ENCODE measurements around the gene CTBP1.

The CTBP1 gene

GRCh38 chr4:1283711-1284110 is 34.8 kb upstream of the CTBP1 start:
- Histone ChIP-seq H3K4me1 (ENCODE audit: control insufficient read depth, insufficient read depth, low read length) (no peaks in the 10 kb centered on the region; the same call in 1 of the 2 replicates), H3K27me3 (ENCODE audit: control insufficient read depth, insufficient read depth, low read length) (no peaks in the 10 kb centered on the region), H3K9me3 (ENCODE audit: control insufficient read depth, insufficient read depth, low read length) (peaks cover 2% of the 10 kb centered on the region; the same call in 1 of the 2 replicates), H3K36me3 (ENCODE audit: control insufficient read depth, insufficient read depth, low read length) (no peaks in the 10 kb centered on the region), H3K4me3 (ENCODE audit: low read length) (no peak overlapping the region), H3K27ac (ENCODE audit: low read length) (no peak overlapping the region)
- no peak for DNase-seq (ENCODE audit: low read depth, low spot score)
- no CpG with 5 or more reads among the region's 9 CpGs for WGBS (ENCODE audit: insufficient coverage, insufficient read length)

DNA sequence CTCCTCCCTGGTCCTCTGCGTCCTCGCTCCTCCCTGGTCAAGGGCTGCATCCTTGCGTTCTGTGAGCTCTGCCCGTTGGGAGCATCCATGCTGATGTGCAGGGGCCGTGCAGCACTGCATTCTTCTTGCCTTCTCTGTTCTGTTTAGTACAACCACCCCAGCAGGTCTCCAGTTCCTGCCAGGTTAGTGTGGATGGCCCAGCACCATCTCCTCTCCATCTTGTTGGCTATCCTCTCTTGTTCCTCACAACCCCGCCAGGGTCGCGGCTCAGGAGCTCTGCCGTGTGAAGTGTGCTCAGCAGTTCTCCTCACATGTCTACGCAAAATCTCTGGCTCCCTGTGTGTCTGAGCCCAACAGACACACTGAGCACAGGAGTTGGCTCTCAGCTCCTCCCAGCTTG is 30.3 kb upstream of the CTBP1 start:
- H3K27ac ChIP-seq (ENCODE audit: low read length) = no peak overlapping the region
- no peaks in the 10 kb centered on the region for H3K27me3 ChIP-seq (ENCODE audit: control insufficient read depth, insufficient read depth, low read length)
- no peaks in the 10 kb centered on the region; the same call in 1 of the 2 replicates for H3K4me1 ChIP-seq (ENCODE audit: control insufficient read depth, insufficient read depth, low read length)
- H3K36me3 ChIP-seq (ENCODE audit: control insufficient read depth, insufficient read depth, low read length) = no peaks in the 10 kb centered on the region
- H3K4me3 ChIP-seq (ENCODE audit: low read length) = no peak overlapping the region
- no peak for DNase-seq (ENCODE audit: low read depth, low spot score)
- no CpG with 5 or more reads among the region's 10 CpGs for WGBS (ENCODE audit: insufficient coverage, insufficient read length)
- H3K9me3 ChIP-seq (ENCODE audit: control insufficient read depth, insufficient read depth, low read length) = peaks cover 2% of the 10 kb centered on the region; the same call in 1 of the 2 replicates

DNA sequence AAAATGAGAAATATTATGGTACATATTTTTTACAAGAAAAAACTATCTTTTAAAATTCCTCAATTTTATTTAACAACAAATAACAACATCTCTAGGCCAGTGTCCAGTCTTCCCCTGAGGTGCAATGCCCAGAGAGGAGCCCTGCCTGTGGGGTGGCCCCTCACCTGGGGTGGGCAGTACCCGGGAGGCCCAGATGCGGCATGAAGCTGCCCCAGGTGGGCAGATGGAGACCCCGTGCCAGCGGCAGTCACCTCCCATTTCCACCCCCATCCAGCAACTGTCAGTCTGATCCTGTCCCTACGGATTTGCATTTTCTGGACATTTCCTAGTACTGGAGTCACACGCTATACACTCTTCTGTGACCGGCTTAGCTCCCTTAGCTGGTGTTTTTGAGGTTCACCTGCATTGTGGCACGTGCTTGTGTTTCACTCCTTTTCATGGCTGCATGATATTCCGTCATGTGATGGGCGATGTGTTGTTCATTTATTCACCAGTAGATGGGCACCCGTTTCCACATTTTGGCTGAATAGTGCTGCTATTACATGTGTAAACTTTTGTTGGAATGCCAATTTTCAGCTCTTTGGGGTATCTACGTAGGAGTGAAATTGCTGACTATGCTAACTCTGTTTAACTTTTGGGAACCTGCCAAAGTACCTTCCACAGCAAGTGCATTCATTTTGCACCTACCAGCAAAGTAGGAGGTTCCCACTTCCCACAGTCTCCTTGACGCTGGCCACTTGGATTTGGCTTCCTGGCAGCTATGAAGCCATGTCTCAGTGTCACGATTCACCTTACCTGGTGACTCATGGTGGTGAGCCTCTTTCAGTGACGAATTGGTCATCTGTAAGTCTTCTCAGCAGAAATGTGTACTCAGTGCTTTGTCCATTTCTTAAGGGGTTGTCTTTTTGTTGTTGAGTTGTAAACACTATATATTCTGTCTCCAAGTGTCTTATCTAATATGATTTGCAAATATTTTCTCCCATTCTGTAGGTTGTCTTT is 29.0 kb upstream of the CTBP1 start:
- WGBS (ENCODE audit: insufficient coverage, insufficient read length) = no CpG with 5 or more reads among the region's 15 CpGs
- no peak overlapping the region for H3K4me3 ChIP-seq (ENCODE audit: low read length)
- no peaks in the 10 kb centered on the region; the same call in 1 of the 2 replicates for H3K4me1 ChIP-seq (ENCODE audit: control insufficient read depth, insufficient read depth, low read length)
- H3K27me3 ChIP-seq (ENCODE audit: control insufficient read depth, insufficient read depth, low read length) = no peaks in the 10 kb centered on the region
- no peak overlapping the region for H3K27ac ChIP-seq (ENCODE audit: low read length)
- H3K36me3 ChIP-seq (ENCODE audit: control insufficient read depth, insufficient read depth, low read length) = no peaks in the 10 kb centered on the region
- peaks cover 2% of the 10 kb centered on the region; the same call in 1 of the 2 replicates for H3K9me3 ChIP-seq (ENCODE audit: control insufficient read depth, insufficient read depth, low read length)
- no peak for DNase-seq (ENCODE audit: low read depth, low spot score)

- H3K27ac ChIP-seq (ENCODE audit: low read length) = no peak overlapping the region
- no peaks in the 10 kb centered on the region for H3K36me3 ChIP-seq (ENCODE audit: control insufficient read depth, insufficient read depth, low read length)
- no CpG with 5 or more reads among the region's 2 CpGs for WGBS (ENCODE audit: insufficient coverage, insufficient read length)
- H3K4me3 ChIP-seq (ENCODE audit: low read length) = no peak overlapping the region
- H3K9me3 ChIP-seq (ENCODE audit: control insufficient read depth, insufficient read depth, low read length) = peaks cover 2% of the 10 kb centered on the region; the same call in 1 of the 2 replicates
- H3K4me1 ChIP-seq (ENCODE audit: control insufficient read depth, insufficient read depth, low read length) = no peaks in the 10 kb centered on the region; the same call in 1 of the 2 replicates
- H3K27me3 ChIP-seq (ENCODE audit: control insufficient read depth, insufficient read depth, low read length) = no peaks in the 10 kb centered on the region
- DNase-seq (ENCODE audit: low read depth, low spot score) = no peak
Observed at GRCh38 chr4:1276984-1277383, 28.1 kb upstream of the CTBP1 start.

GRCh38 chr4:1274871-1275270 is 25.9 kb upstream of the CTBP1 start:
- no CpG with 5 or more reads among the region's 9 CpGs for WGBS (ENCODE audit: insufficient coverage, insufficient read length)
- H3K27ac ChIP-seq (ENCODE audit: low read length) = no peak overlapping the region
- no peak for DNase-seq (ENCODE audit: low read depth, low spot score)

GRCh38 chr4:1271686-1272085 is 22.8 kb upstream of the CTBP1 start:
- no peaks in the 10 kb centered on the region for H3K4me1 ChIP-seq (ENCODE audit: control insufficient read depth, insufficient read depth, low read length)
- WGBS (ENCODE audit: insufficient coverage, insufficient read length) = no CpG with 5 or more reads among the region's 5 CpGs
- no peaks in the 10 kb centered on the region for H3K36me3 ChIP-seq (ENCODE audit: control insufficient read depth, insufficient read depth, low read length)
- no peak for DNase-seq (ENCODE audit: low read depth, low spot score)
- H3K4me3 ChIP-seq (ENCODE audit: low read length) = no peak overlapping the region
- H3K27ac ChIP-seq (ENCODE audit: low read length) = no peak overlapping the region
- H3K9me3 ChIP-seq (ENCODE audit: control insufficient read depth, insufficient read depth, low read length) = no peaks in the 10 kb centered on the region
- H3K27me3 ChIP-seq (ENCODE audit: control insufficient read depth, insufficient read depth, low read length) = no peaks in the 10 kb centered on the region

More at GRCh38 chr4:1274871-1275270, 25.9 kb upstream of the CTBP1 start:
- no peaks in the 10 kb centered on the region for H3K36me3 ChIP-seq (ENCODE audit: control insufficient read depth, insufficient read depth, low read length)
- H3K27me3 ChIP-seq (ENCODE audit: control insufficient read depth, insufficient read depth, low read length) = no peaks in the 10 kb centered on the region
- H3K4me3 ChIP-seq (ENCODE audit: low read length) = no peak overlapping the region
- H3K9me3 ChIP-seq (ENCODE audit: control insufficient read depth, insufficient read depth, low read length) = peaks cover 2% of the 10 kb centered on the region; the same call in 1 of the 2 replicates
- H3K4me1 ChIP-seq (ENCODE audit: control insufficient read depth, insufficient read depth, low read length) = no peaks in the 10 kb centered on the region; the same call in 1 of the 2 replicates

DNA sequence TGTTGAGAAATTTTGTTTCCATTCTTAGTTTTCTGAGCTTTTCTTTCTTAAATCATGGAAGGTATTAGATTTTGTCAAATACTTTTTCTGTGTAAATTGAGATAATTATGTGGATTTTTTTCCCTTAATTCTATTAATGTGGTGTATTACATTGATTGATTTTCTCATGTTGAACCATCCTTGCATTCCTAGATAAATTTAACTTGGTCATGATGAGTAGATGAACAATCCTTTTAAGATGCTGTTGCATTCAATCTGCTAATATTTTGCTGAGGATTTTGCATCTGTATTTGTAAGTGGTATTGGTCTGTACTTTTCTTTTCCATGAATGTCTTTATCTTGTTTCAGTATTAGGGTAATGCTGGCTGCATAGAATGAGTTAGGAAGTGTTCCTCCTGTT is 20.3 kb upstream of the CTBP1 start:
- DNase-seq (ENCODE audit: low read depth, low spot score) = no peak

DNA sequence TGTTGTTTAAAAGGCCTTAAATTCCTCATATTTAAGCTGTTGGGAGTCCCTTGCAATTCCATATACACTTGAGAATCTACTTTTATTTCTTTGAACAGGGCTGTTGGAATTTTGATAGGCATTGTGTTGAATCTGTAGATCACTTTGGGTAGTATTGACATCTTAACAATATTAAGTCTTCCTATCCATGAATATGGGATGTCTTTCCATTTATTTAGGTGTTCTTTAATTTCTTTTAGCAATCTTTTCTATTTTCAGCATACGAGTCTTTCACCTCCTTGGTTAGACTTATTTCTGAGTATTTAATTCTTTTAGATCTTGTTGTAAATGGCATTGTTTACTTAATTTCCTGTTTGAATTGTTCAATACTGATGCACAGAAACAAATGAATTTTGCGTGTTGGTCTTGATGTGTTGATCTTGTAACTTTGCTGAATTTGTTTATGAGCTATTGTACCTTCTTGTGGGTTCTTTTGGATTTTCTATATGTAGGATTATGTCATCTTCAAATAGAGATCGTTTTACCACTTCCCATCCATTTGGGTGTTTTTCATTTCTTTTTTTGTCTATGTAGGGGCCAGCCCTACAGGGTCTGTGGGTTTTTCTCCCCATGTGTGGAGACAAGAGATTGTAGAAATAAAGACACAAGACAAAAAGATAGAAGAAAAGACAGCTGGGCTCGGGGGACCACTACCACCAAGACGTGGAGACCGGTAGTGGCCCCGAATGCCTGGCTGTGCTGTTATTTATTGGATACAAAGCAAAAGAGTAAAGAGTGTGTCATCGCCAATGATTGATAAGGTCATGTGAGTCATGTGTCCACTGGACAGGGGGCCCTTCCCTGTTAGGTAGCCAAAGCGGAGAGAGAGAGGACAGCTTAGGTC is 18.2 kb upstream of the CTBP1 start:
- H3K9me3 ChIP-seq (ENCODE audit: control insufficient read depth, insufficient read depth, low read length) = no peaks in the 10 kb centered on the region; the same call in 1 of the 2 replicates
- no peak for DNase-seq (ENCODE audit: low read depth, low spot score)
- no peak overlapping the region for H3K27ac ChIP-seq (ENCODE audit: low read length)
- no peaks in the 10 kb centered on the region for H3K4me1 ChIP-seq (ENCODE audit: control insufficient read depth, insufficient read depth, low read length)
- no peaks in the 10 kb centered on the region for H3K27me3 ChIP-seq (ENCODE audit: control insufficient read depth, insufficient read depth, low read length)
- WGBS (ENCODE audit: insufficient coverage, insufficient read length) = no CpG with 5 or more reads among the region's 9 CpGs
- no peaks in the 10 kb centered on the region for H3K36me3 ChIP-seq (ENCODE audit: control insufficient read depth, insufficient read depth, low read length)
- no peak overlapping the region for H3K4me3 ChIP-seq (ENCODE audit: low read length)

More for the DNA sequence above, 20.3 kb upstream of the CTBP1 start:
- Histone ChIP-seq H3K4me1 (ENCODE audit: control insufficient read depth, insufficient read depth, low read length) (no peaks in the 10 kb centered on the region), H3K9me3 (ENCODE audit: control insufficient read depth, insufficient read depth, low read length) (no peaks in the 10 kb centered on the region; the same call in 1 of the 2 replicates), H3K27ac (ENCODE audit: low read length) (no peak overlapping the region), H3K27me3 (ENCODE audit: control insufficient read depth, insufficient read depth, low read length) (no peaks in the 10 kb centered on the region), H3K4me3 (ENCODE audit: low read length) (no peak overlapping the region), H3K36me3 (ENCODE audit: control insufficient read depth, insufficient read depth, low read length) (no peaks in the 10 kb centered on the region)

DNA sequence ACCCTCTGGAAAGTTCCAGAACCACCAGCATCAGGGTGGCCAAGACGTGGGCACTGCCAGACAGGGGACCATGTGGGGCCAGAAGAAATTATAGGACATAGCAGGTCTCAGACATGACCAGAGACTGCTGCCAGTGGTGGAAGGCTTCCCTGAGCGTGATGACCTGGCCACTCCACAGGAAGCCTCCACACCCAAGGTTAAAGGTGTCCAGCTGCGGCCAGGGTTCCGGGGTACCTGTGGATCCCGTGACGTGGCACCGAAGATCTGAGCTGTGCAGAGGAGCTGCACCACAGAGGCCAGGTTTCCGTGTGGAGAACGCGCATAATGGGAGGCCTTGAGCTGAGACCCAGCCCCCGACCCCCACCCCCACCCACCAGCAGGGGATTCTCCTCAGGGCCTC is 16.4 kb upstream of the CTBP1 start:
- H3K27ac ChIP-seq (ENCODE audit: low read length) = no peak overlapping the region
- DNase-seq (ENCODE audit: low read depth, low spot score) = no peak
- H3K4me3 ChIP-seq (ENCODE audit: low read length) = no peak overlapping the region
- no peaks in the 10 kb centered on the region for H3K4me1 ChIP-seq (ENCODE audit: control insufficient read depth, insufficient read depth, low read length)
- H3K9me3 ChIP-seq (ENCODE audit: control insufficient read depth, insufficient read depth, low read length) = no peaks in the 10 kb centered on the region; the same call in 1 of the 2 replicates
- no peaks in the 10 kb centered on the region for H3K36me3 ChIP-seq (ENCODE audit: control insufficient read depth, insufficient read depth, low read length)
- no CpG with 5 or more reads among the region's 11 CpGs for WGBS (ENCODE audit: insufficient coverage, insufficient read length)
- no peaks in the 10 kb centered on the region for H3K27me3 ChIP-seq (ENCODE audit: control insufficient read depth, insufficient read depth, low read length)

GRCh38 chr4:1264942-1265341 is 16.0 kb upstream of the CTBP1 start:
- no peak overlapping the region for H3K4me3 ChIP-seq (ENCODE audit: low read length)
- no peak for DNase-seq (ENCODE audit: low read depth, low spot score)
- no peak overlapping the region for H3K27ac ChIP-seq (ENCODE audit: low read length)
- no peaks in the 10 kb centered on the region for H3K36me3 ChIP-seq (ENCODE audit: control insufficient read depth, insufficient read depth, low read length)
- H3K27me3 ChIP-seq (ENCODE audit: control insufficient read depth, insufficient read depth, low read length) = no peaks in the 10 kb centered on the region
- no peaks in the 10 kb centered on the region for H3K4me1 ChIP-seq (ENCODE audit: control insufficient read depth, insufficient read depth, low read length)
- H3K9me3 ChIP-seq (ENCODE audit: control insufficient read depth, insufficient read depth, low read length) = no peaks in the 10 kb centered on the region; the same call in 1 of the 2 replicates
- no CpG with 5 or more reads among the region's 3 CpGs for WGBS (ENCODE audit: insufficient coverage, insufficient read length)
